GM18907 (cell line): ENCODE measurements around the gene SWT1.
A peak's percentile ranks its signal among the peaks of the same experiment; 100 is the strongest.

Experiments
- ATAC-seq: cut with Tn5 transposase; IDR thresholded peaks from one replicate; pipeline ENCODE4 v1.9.1; 2021; ENCODE audit warnings: mild to moderate bottlenecking, moderate library complexity; ENCODE audit not compliant: unreplicated experiment

The SWT1 gene, protein sequence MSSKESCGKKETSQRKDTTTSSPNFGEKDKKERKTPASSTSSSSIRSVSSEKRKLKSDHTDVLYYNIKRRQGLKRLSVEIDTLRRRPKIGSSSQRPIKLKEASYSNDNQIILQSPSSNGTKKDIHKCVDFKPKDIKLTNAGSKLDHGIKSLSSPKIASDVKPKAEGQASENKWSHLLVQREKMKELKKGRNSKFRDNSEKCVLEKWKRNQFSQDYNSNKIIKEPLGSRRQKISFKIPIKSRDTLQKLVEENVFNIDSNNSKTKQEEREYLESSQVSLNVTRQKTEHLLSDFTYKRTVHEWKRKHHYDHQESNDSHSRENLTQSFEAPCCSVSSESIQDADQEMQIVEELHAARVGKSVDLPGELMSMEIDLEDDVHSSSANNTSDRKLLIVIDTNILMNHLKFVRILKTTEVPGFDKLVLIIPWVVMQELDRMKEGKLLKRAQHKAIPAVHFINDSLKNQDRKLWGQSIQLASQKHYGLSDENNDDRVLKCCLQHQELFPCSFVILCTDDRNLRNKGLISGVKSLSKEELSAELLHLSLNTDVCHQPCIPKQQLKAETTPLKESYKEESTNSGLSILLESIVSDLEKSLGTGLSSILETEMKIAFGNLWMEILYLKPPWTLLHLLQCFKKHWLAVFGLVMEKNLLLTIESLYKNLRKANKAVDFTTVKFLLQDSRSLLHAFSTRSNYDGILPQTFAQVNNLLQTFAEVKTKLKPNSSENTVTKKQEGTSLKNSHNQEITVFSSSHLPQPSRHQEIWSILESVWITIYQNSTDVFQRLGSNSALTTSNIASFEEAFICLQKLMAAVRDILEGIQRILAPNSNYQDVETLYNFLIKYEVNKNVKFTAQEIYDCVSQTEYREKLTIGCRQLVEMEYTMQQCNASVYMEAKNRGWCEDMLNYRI

DNA sequence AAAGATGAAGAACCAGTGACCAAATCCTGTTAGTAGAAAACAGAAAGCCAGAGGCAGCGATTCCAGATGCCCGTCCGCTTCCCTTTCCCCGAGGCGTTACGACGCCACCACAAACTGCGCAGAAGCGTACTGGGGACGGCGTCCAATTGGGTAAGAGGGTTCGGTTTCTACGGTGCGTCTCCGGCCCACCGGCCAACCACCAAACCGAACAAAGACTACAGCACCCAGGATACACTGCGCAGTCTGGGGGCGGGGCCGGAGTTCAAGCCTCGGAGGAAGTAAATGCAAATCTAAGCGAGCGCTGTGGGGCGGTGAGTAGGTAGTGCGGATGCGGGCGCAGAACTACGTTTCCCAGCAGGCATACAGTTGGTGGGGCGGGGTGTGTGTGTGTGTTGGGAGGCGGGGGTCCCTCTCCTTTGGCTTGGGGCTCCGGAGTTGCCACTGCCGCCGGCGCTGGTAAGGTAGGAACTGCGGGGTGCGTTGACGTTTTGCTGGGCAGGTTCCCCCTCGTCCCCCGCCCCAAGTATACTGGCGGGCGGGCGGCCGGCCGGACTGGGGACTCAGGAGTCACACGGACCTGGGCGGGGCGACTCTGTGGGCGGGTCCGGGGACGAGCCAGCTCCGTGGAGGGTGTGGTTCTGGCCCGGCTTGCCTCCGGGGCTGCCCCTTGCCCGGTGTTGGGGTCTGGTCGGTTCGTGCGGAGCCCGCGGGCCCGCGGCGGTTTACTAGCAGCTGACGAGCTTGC is at the start of gene SWT1, which contains the start of gene TRMT1L:
SWT1 (plus strand) TSS at position 314 of the 745 bp plus-strand sequence. CDS start 3,675 bp downstream, outside the sequence.
TRMT1L (minus strand) TSS at position 100 of the 745 bp plus-strand sequence. CDS start 241 bp downstream, outside the sequence.
- ATAC-seq = peak; percentile 96

DNA sequence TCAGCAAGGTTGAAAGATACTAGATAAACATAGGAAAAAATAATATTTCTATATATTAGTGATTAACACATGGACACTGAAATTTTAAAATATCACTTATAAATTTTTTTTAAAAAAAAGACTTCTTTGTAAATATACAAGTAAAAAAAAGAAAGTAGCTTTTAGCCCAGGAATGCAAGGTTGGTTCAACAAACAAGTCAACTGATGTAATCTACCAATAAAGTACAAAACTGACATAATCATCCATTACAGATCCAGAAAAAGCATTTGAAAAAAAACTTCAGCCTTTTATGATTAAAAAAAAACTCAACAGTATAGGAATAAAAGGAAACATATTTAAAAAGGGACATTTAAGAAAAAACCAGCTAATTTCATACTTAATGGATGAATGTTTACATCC is 48.6 kb upstream of the SWT1 start:
- no peak for ATAC-seq

DNA sequence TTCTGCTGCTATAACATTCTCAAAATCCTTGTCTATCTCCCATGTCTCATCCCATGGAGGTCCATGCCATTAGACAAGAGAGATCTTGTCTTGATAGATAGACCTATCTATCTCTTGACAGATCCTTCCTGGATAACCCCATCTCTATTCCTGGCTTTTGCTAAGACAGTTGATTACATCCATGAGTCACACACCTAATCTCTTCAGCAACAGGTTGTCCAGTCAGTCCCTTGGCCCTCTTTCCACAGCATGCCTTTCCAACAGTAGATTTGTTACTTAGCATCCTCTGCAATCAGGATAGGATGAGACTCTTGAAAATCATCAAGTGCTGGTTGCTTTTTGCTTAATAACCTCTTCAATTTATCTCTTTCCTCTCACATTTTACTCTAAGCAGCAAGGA is 46.8 kb upstream of the SWT1 start:
- ATAC-seq = no peak

DNA sequence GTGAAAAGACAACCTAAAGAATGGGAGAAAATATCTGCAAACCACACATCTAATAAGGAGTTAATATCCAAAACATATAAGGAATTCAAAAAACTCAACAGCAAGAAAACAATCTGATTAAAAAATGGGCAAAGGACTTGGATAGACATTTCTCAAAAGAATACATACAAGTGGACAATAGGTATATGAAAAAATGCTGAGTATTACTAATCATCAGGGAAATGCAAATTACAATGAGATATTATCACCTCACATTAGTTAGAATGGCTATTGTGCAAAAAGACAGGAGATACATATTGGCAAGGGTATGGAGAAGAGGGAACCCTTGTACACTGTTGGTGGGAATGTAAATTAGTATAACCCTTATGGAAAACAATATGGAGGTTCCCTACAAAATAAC is 45.1 kb upstream of the SWT1 start:
- ATAC-seq = no peak

DNA sequence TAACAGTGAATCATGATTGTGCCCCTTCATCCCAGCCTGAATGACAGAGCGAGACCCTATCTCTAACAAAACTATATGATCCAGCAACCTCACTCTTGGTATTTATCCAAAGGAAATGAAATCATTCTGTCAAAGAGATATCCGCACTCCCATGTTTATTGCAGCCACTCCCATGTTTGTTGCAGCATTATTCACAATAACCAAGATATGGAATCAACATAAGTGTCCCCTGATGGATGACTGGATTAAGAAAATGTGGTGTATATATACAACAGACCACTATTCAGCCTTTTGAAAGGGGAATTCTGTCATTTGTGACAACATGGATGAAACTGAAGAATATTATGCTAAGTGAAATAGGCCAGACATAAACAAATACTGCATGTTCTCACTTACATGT is 44.6 kb upstream of the SWT1 start:
- ATAC-seq = no peak

DNA sequence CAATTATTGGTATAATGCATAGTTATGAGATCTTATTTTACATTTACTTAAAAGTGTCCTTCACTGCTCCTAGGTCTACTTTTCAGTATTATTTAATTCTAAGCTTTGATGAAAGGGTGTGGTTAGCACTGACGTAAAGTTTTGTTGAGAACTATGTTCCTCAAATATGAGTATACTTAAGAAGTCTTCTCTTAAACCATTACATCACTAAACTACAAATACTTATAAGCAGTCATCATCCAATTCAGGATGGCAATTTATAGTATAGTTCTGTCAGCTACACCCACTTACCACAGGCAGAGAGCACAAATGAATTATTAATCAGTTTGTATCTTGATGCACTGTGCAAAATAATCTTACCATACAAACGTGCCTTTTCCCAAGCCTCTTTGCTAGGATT is 27.3 kb upstream of the SWT1 start:
- ATAC-seq = no peak

DNA sequence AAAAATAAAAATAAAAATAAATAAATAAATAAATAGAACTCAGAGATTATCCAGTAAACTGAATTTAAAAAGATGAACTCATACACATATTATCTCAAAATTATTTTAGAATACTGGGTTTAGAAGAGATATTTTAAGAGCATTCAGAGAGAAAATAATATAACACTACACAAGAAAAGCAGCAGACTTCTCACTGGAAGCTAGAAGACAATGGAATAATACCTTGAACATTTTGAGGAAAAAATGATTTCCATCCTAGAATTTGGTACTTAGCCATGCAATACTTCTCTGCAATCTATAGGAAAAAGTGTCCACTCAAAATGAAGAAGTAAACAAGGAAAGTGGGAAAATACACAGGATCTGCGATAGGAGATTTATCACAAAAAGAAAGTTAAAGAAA is 24.4 kb upstream of the SWT1 start:
- ATAC-seq = no peak

DNA sequence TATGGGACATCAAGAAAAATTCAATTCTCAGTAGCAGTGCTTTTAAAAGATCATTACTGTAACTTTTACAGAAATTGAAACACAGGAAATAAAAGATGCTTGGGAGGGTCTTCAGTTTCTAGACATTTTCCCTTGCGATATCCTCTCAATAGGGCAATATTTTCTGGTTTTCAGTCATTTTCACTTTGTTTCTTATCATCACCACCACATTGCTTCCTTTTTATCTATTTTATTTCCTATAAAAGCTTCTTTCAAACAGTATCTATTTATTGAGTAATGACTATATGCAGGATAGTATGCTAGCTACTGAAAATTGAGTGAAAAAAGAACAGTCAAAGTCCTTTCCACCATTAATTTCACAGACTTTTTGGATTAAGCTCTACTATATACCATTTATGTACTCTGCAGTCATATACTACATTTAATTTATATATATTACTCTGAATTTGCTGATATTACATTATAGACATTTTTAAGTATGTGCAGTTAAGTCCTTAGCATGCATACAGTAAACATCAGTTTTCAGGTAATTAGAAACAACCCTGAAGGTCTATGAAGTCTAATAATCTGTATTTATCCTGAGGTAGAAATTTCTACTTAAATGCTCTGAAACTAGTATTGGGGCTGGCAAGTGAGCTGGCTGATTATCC is 18.9 kb upstream of the SWT1 start:
- no peak for ATAC-seq

DNA sequence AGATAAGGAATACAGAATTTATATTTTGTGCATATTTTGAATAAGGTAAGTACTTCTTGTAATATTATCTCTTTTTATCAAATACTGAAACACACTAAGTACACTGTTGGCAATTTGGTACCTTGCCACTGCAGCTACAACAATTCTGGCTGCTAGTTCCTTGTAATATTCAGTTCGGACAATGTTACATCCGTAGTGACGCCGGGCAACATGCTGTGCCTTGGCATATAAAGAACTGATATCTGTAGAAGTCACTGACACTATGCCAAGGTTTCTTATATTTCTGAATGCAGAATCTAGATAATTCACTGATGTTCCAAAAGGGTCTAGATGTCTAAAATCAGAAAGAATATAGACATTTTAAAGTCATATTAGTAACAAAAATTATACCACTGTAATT is 17.7 kb upstream of the SWT1 start:
- no peak for ATAC-seq

DNA sequence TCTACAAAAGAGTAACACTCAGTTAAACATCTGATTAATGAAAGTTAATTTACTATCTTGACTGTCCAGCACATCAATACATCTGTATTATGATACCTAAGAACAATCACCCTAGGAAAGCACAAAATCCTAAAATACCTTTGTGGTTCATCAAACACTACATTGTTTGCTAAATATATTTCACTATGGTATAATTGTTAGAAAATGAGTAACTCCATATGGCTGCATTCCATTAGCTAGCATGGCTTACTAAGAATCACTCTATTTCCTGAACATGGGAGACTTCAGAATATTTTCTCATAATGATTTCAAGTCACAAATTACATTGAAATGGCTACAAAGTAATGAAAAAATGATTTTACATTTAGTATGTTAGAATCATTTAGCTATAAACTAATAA is 12.7 kb upstream of the SWT1 start:
- ATAC-seq = no peak

DNA sequence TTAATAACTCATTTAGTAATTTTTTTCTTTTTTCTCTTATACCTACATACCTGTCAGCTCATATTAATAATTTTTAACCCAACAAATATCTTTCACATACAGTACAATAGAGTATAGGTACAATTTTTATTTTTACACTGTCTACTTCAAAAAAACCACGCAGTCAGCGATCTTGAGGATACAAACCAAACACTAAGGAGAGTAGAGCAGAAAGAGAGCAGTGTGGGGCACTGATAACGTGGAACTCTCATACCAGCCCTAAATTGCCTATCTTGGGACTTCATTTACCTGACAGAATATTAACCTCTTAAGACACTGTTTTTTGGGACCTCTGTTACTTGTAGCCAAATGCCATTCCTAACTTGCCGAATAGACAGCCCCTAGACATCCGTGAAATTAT is 5.8 kb upstream of the SWT1 start:
- ATAC-seq = no peak

DNA sequence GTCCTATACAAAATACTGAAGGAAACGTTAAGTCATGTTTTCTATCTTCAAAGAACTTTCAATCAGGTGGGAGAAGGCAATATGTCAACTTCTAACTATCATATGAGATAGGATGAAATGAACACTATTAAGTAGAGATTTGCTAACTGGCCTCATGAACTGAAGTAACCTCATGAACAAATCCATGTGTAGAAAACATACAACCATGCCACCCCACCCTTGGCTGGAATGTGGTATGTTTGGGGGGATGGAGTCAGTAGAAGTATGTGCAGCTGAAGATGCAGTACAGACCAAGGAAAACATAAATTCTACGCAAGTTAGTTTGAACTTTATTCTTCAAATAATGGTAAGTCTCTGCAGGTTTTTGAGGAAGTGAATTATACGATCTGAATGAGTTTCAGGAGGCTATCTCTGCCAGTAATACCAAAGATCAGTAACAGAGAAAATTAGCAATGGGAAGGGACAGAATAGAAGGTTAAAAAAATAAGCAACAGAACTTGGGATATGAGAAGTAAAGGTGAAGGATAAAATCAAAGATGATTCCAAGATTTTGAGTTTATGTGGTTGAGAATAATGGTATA is 4.7 kb upstream of the SWT1 start:
- ATAC-seq = no peak

DNA sequence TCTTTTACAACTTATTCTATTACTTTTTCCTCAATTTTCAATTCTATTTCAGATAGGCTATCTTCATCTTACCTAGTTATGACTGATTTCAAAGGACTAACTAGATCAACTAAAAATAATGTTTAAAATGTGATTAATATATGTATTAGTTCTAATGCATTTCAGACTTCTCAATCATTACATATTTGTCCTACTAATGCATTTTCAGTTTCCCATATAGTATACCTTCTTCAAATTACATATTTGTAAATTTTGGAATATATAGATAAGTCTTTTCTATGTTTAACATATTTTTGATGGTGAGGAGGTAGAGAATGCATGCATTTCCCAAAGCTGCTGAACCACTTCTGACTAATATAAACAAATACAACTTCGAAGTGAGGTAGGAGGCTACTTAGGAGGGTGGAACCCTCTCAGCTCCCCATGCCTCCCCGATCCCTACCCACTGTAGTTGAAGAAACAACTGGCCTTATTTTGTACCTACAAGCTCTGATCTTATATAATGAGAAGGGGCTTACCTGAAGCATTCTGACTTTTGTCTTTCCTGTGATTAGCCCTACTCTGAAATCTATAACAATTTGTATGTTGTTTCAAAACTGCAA is 2.0 kb upstream of the SWT1 start:
- no peak for ATAC-seq

DNA sequence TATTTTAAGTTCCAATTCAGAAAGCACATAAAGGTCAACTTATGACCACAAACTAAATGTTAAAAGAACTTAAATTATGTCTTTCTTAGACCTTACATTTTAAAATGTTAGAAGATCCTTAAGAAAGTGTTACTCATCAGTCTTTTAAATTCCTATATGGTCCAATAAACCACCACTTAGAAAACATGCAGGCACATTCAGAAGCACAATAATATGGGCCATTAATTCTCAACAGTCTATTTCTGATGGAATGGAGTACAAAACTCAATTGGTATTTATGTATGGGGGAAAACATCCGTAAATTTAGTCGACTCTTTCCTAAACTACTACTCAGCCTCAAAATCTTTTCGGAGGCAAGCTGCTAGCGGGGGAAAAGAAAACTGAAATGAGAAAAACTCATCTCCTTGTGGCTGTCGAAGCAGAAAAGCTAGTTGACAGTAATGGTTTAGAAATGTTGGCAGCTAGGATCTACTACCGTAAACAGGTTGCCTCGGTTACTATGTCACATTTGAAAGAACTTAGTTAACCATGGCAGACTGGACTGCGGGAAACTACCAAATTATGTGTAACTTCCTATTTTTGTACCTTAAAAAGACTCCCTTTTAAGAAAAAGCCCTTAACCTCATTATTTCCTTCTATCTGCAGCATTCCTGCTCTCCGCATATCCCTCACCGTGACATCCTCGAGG is 1.2 kb upstream of the SWT1 start:
- no peak for ATAC-seq

DNA sequence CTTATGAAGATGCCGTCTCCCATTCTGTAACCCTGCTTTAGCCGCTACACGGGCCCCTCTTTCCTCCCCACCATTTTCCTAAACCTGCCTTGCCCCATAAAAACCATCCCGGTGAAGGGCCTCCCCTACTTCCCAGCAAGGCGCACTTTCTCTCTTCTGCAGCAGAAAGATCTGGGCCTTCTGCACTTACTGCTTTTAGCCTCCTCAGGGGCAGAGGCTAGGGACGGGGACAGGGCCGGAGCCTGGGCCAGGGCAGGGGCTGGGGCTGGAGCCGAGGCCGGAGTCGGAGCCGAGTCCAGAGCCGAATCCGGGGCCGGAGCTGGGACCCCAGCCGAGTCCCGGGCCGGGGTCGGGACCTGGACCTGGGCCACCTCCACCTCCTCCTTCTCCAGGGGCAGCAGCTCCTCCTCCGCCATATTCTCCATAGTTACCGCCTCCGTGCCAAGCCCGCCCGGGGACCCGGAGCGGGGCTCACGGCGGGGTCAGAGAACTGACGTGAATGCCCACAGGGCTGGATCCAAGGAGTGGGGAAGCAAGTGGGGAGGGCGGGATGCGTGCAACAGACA is 596 bp upstream of the SWT1 start:
- peak; percentile 38 for ATAC-seq

DNA sequence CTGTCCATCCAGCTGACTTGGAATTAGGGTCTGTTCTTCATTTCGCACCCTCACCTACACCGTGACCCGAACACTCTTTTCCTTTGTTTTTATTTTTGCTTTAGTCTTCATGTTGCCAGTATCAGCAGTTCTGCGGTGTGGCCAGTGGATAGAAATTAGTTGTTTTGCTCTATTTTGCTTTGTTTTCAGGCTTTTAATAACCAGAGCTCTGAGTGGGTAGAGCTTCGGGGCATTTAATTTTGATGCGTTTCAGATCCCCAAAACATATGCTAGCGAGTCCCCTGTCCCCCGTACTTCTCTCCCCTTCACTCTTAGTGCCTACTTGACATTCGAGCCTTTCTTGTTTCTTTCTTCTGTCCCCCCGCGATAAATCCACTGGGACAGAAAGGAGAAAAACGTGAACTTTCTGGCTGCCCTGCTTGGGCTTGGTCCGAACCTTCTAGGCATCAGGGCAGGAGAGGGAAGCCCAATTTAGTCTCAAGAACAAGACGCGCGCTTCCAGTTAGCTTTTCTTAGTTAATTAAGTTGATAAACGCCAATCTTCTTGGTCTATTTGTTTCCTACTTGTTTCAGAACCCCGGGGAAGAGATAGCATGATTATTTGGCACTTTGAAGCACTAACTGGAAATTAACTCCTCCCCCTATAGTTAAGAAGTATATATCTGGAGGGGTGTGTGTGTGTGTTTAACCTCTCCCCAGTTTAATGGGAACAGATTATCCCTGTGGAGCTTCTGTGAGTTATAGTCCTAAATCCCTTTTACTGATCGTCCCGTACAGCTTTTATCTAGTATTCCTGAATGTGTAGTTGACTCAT is 839 bp downstream of the SWT1 start:
- no peak for ATAC-seq

DNA sequence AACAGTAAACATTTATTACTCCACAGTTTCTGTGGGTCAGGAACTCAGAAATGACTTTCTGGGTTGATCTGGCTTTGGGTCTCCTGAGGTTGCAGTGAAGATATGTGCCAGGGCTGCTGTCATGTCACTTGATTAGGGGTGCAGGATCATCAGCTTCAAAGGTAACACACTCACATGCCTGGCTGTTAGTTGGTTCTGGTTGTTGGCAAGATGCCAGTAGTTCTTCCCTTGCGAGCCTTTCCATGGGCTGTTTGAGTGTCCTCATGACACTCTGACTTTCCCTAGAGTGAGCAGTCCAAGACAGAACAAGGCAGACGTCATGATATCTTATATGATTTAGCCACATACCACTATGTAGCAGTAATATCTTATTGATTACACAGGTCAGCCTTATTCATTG is 1.8 kb downstream of the SWT1 start:
- ATAC-seq = no peak

DNA sequence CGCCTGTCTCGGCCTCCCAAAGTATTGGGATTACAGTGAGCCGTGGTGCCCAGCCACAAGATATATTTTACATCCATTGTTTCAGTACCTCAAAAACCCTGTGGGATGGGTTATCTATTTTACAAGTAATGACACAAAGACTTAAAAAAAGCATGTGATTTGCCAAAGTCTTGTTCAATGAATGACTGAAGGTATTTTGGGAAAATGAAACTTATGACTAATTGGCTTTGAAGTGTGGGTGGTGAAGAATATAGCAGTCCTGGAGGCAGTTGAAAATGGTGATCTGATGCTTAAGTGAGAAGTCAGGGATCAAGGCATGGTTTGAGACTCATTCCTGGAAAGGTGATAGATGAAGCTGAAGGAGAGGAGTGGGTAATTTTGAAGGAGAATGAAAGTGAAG is 3.0 kb downstream of the SWT1 start:
- ATAC-seq = no peak
